T-helper 22 cell (primary cell): ENCODE measurements around the gene ADRA2C.

Experiments
- DNase-seq: peaks from one replicate; pipeline ENCODE4 v3.0.0-alpha.2; 2020; ENCODE audit warnings: low read depth

ADRA2C gene

GRCh38 chr4:3766036-3766784 lies at the start of gene ADRA2C:
Gene ADRA2C, plus strand, starts transcription at chr4:3766385. Its CDS starts 222 bp downstream, at chr4:3766607.
- no peak for DNase-seq

GRCh38 chr4:3716631-3717235 lies 49.5 kb upstream of the ADRA2C start:
- no peak for DNase-seq

GRCh38 chr4:3717241-3717640 lies 48.9 kb upstream of the ADRA2C start:
- no peak for DNase-seq

- DNase-seq: no peak
Observed at GRCh38 chr4:3718462-3718861, 47.7 kb upstream of the ADRA2C start.

GRCh38 chr4:3719191-3719590 lies 47.0 kb upstream of the ADRA2C start:
- no peak for DNase-seq

- no peak for DNase-seq
Observed at GRCh38 chr4:3719836-3720235, 46.3 kb upstream of the ADRA2C start.

GRCh38 chr4:3720466-3720865 lies 45.7 kb upstream of the ADRA2C start:
- DNase-seq: no peak

GRCh38 chr4:3721186-3721585 lies 45.0 kb upstream of the ADRA2C start:
- no peak for DNase-seq

GRCh38 chr4:3721627-3722026 lies 44.6 kb upstream of the ADRA2C start:
- no peak for DNase-seq

GRCh38 chr4:3722446-3723231 lies 43.5 kb upstream of the ADRA2C start:
- DNase-seq: no peak

GRCh38 chr4:3723232-3723642 lies 42.9 kb upstream of the ADRA2C start:
- no peak for DNase-seq

- DNase-seq: no peak
Observed at GRCh38 chr4:3724319-3725231, 41.6 kb upstream of the ADRA2C start.

- DNase-seq: no peak
Observed at GRCh38 chr4:3725936-3726870, 40.0 kb upstream of the ADRA2C start.

GRCh38 chr4:3727847-3728469 lies 38.2 kb upstream of the ADRA2C start:
- DNase-seq: no peak

GRCh38 chr4:3729188-3729881 lies 36.9 kb upstream of the ADRA2C start:
- DNase-seq: no peak

- DNase-seq: no peak
Observed at GRCh38 chr4:3729882-3730226, 36.3 kb upstream of the ADRA2C start.

GRCh38 chr4:3730422-3731190 lies 35.6 kb upstream of the ADRA2C start:
- no peak for DNase-seq

- DNase-seq: no peak
Observed at GRCh38 chr4:3732076-3733028, 33.8 kb upstream of the ADRA2C start.
